DND-41 (cell line): ENCODE measurements around the gene ZRSR2.

ENCODE experiments used
- ATAC-seq: fragments of 200-7000 bp; cut with Tn5 transposase; 3 replicates; pipeline ENCODE4 v1.9.1; 2021; ENCODE audit warnings: low read depth; ENCODE audit not compliant: insufficient read depth
- DNase-seq: peaks from one replicate; pipeline ENCODE4 v3.0.0-alpha.2; 2020
- H2AFZ ChIP-seq: 2 replicates; pipeline ENCODE4 v1.6.0; 2012; ENCODE audit warnings: low read depth, low read length
- H3K27ac ChIP-seq: 2 replicates; pipeline ENCODE4 v1.5.1; 2012; ENCODE audit warnings: low read length, inconsistent platforms
- H3K27me3 ChIP-seq: fragments of 200-600 bp; sonication (generic); 2 replicates; pipeline ENCODE4 v1.6.0; 2012; ENCODE audit warnings: low read length, mild to moderate bottlenecking, inconsistent platforms; ENCODE audit not compliant: insufficient read depth, poor library complexity
- H3K36me3 ChIP-seq: 2 replicates; pipeline ENCODE4 v1.5.1; 2012; ENCODE audit warnings: low read length, inconsistent platforms; ENCODE audit not compliant: insufficient read depth
- H3K4me1 ChIP-seq: 2 replicates; pipeline ENCODE4 v1.5.1; 2012; ENCODE audit warnings: mild to moderate bottlenecking, low read length; ENCODE audit not compliant: insufficient read depth
- H3K4me2 ChIP-seq: 2 replicates; pipeline ENCODE4 v1.6.0; 2012; ENCODE audit warnings: mild to moderate bottlenecking, moderate library complexity, low read length, inconsistent platforms; ENCODE audit not compliant: insufficient read depth
- H3K4me3 ChIP-seq, 2 experiments: fragments of 200-600 bp in 1 of 2; shearing (Covaris generic) in 1 of 2; 2 replicates each; pipeline ENCODE4 v1.5.1; 2012 to 2016; ENCODE audit warnings: inconsistent platforms in 2 of 2, low read length in 2 of 2, mild to moderate bottlenecking in 2 of 2, low read depth in 1 of 2, moderate library complexity in 1 of 2
- H3K79me2 ChIP-seq: 2 replicates; pipeline ENCODE4 v1.6.0; 2012; ENCODE audit warnings: low read length, inconsistent platforms; ENCODE audit not compliant: insufficient read depth
- H3K9ac ChIP-seq: 2 replicates; pipeline ENCODE4 v1.6.0; 2012; ENCODE audit warnings: low read depth, mild to moderate bottlenecking, inconsistent platforms, low read length, moderate library complexity
- H3K9me3 ChIP-seq: 2 replicates; pipeline ENCODE4 v1.5.1; 2012; ENCODE audit warnings: low read length, moderate library complexity, mild to moderate bottlenecking, inconsistent platforms; ENCODE audit not compliant: insufficient read depth, severe bottlenecking
- H4K20me1 ChIP-seq: 2 replicates; pipeline ENCODE4 v1.6.0; 2012; ENCODE audit warnings: low read length; ENCODE audit not compliant: insufficient read depth
- CTCF ChIP-seq: IDR thresholded peaks from 2 replicates; pipeline ENCODE4 v1.5.1; 2012; ENCODE audit warnings: borderline replicate concordance, low read length, moderate library complexity, mild to moderate bottlenecking; ENCODE audit not compliant: poor library complexity, severe bottlenecking; ENCODE audit errors: extremely low read depth
- EZH2 ChIP-seq: IDR thresholded peaks from 3 replicates; pipeline ENCODE4 v1.6.1; 2012; ENCODE audit warnings: borderline replicate concordance, low read depth, mild to moderate bottlenecking, moderate library complexity, low read length, inconsistent platforms; ENCODE audit not compliant: severe bottlenecking

ZRSR2 gene

GRCh38 chrX:15813416-15813815 is 23.1 kb downstream of the ZRSR2 start:
- H3K9me3 ChIP-seq, result no peaks in the 10 kb centered on the region
- H3K9ac ChIP-seq, result no peak overlapping the region
- H2AFZ ChIP-seq, result no peak overlapping the region
- no peaks in the 10 kb centered on the region for H3K27me3 ChIP-seq
- H3K4me2 ChIP-seq, result no peak overlapping the region
- H3K27ac ChIP-seq, result no peak overlapping the region
- no peaks in the 10 kb centered on the region for H3K79me2 ChIP-seq
- H4K20me1 ChIP-seq, result no peaks in the 10 kb centered on the region; the same call in 1 of the 2 replicates
- no peak overlapping the region for H3K4me3 ChIP-seq
- peaks cover 18% of the 10 kb centered on the region for H3K4me1 ChIP-seq
- ATAC-seq (no peak), DNase-seq (no peak)
- H3K36me3 ChIP-seq, result peaks cover 46% of the 10 kb centered on the region
- TF ChIP-seq CTCF, result no peak
- no peak for TF ChIP-seq EZH2

- DNase-seq, result no peak
- no peaks in the 10 kb centered on the region for H3K9me3 ChIP-seq
- no peaks in the 10 kb centered on the region; the same call in 1 of the 2 replicates for H4K20me1 ChIP-seq
- H3K79me2 ChIP-seq, result no peaks in the 10 kb centered on the region
- H3K4me1 ChIP-seq, result peaks cover 18% of the 10 kb centered on the region
- H3K36me3 ChIP-seq, result peaks cover 38% of the 10 kb centered on the region
- no peak overlapping the region for H3K27ac ChIP-seq
- no peak for TF ChIP-seq EZH2
- TF ChIP-seq CTCF, result no peak
- H3K4me3 ChIP-seq, result no peak overlapping the region
- H3K27me3 ChIP-seq, result no peaks in the 10 kb centered on the region
- no peak overlapping the region for H2AFZ ChIP-seq
- H3K9ac ChIP-seq, result no peak overlapping the region
- no peak overlapping the region for H3K4me2 ChIP-seq
- no peak for ATAC-seq
Measured at GRCh38 chrX:15814771-15815365, 24.6 kb downstream of the ZRSR2 start.

- Histone ChIP-seq H3K27ac (no peak overlapping the region), H3K4me3 (no peak overlapping the region), H3K79me2 (no peaks in the 10 kb centered on the region), H3K9ac (no peak overlapping the region), H3K4me2 (no peak overlapping the region), H4K20me1 (no peaks in the 10 kb centered on the region; the same call in 1 of the 2 replicates), H3K36me3 (peaks cover 43% of the 10 kb centered on the region), H3K27me3 (no peaks in the 10 kb centered on the region), H3K4me1 (peaks cover 18% of the 10 kb centered on the region), H3K9me3 (no peaks in the 10 kb centered on the region), H2AFZ (no peak overlapping the region)
- ATAC-seq (0 out of 3 replicates have a peak, but pooled peaks have one; percentile 37), DNase-seq (no peak)
- TF ChIP-seq CTCF (peak; percentile 24), EZH2 (no peak)
Measured at GRCh38 chrX:15815779-15816437, 25.6 kb downstream of the ZRSR2 start.
